Smooth muscle cell (in vitro differentiated cells): Measurements from ENCODE around the gene TNFRSF12A. TPM values are rescaled to one million over a fixed set of nuclear protein-coding genes. Genes with fewer than 3 reads are reported as not detected.

Source experiments
- DNase-seq: peaks from one replicate; lab custom pipeline; 2025; ENCODE audit not compliant: unreplicated experiment; lab: John Stamatoyannopoulos, UW
- H2AFZ ChIP-seq: fragments of 200-600 bp; sonication (generic); 2 replicates; pipeline ENCODE4 v1.6.0; 2016; ENCODE audit warnings: antibody characterized with exemption, low read depth, mild to moderate bottlenecking
- H3F3A ChIP-seq: fragments of 200-600 bp; sonication (generic); 2 replicates; pipeline ENCODE4 v1.6.0; 2017; ENCODE audit warnings: antibody characterized with exemption, low read depth
- H3K27ac ChIP-seq: fragments of 200-600 bp; sonication (generic); 2 replicates; pipeline ENCODE4 v1.5.1; 2016; ENCODE audit warnings: low read depth, mild to moderate bottlenecking
- H3K27me3 ChIP-seq: fragments of 200-600 bp; sonication (generic); 2 replicates; pipeline ENCODE4 v1.6.1; 2016; ENCODE audit warnings: low read depth, mild to moderate bottlenecking
- H3K36me3 ChIP-seq: fragments of 200-600 bp; sonication (generic); 2 replicates; pipeline ENCODE4 v1.5.1; 2016; ENCODE audit warnings: low read depth
- H3K4me1 ChIP-seq: fragments of 200-600 bp; sonication (generic); 2 replicates; pipeline ENCODE4 v1.5.1; 2016; ENCODE audit warnings: low read depth
- H3K4me2 ChIP-seq: fragments of 200-600 bp; sonication (generic); 2 replicates; pipeline ENCODE4 v1.6.0; 2016; ENCODE audit warnings: mild to moderate bottlenecking
- H3K4me3 ChIP-seq: fragments of 200-600 bp; sonication (generic); 2 replicates; pipeline ENCODE4 v1.5.1; 2016; ENCODE audit warnings: mild to moderate bottlenecking
- H3K79me2 ChIP-seq: fragments of 200-600 bp; sonication (generic); 2 replicates; pipeline ENCODE4 v1.6.0; 2016; ENCODE audit warnings: low read depth, mild to moderate bottlenecking
- H3K9ac ChIP-seq: fragments of 200-600 bp; sonication (generic); 2 replicates; pipeline ENCODE4 v1.6.0; 2016; ENCODE audit warnings: low read depth
- H3K9me3 ChIP-seq: fragments of 200-600 bp; sonication (generic); replicated peaks from 2 replicates; pipeline ENCODE4 v1.5.1; 2016; ENCODE audit warnings: low read depth
- H4K20me1 ChIP-seq: fragments of 200-600 bp; sonication (generic); 2 replicates; pipeline ENCODE4 v1.6.0; 2016; ENCODE audit warnings: low read depth
- CTCF ChIP-seq: fragments of 200-600 bp; sonication (generic); IDR thresholded peaks from 2 replicates; pipeline ENCODE4 v1.5.1; 2017; ENCODE audit warnings: borderline replicate concordance, mild to moderate bottlenecking, antibody characterized with exemption; ENCODE audit not compliant: insufficient read depth, poor library complexity, severe bottlenecking
- WGBS: methylation state at CpG from one replicate; pipeline ENCODE4 v1.1.7; 2016; ENCODE audit warnings: low lambda C conversion rate; 5-methylcytosine and 5-hydroxymethylcytosine counted together
- polyA plus RNA-seq: library from polyadenylated mRNA; unstranded; fragments of >200 nt; fragmentation: Nextera tagmentation; extraction: Ambion mirVana; gene quantifications from 2 replicates; pipeline ENCODE4 v1.2.1, GENCODE V29; 2016
- total RNA-seq: library from RNA; depleted of rRNA; stranded (reverse); fragments of >200 nt; gene quantifications from 2 replicates; pipeline ENCODE4 v1.2.3, GENCODE V29; 2014

TNFRSF12A gene
- total and polyA plus RNA-seq, 2 experiments from 2014 or later, result 219 to 386 TPM

- Histone ChIP-seq H3K4me3 (no peak overlapping the region), H3K36me3 (no peaks in the 10 kb centered on the region), H3K9me3 (no peaks in the 10 kb centered on the region), H3K27me3 (peaks cover 45% of the 10 kb centered on the region), H3K4me1 (peaks cover 31% of the 10 kb centered on the region), H3K9ac (no peak overlapping the region), H3K79me2 (no peaks in the 10 kb centered on the region), H4K20me1 (peaks cover 4% of the 10 kb centered on the region), H3K27ac (no peak overlapping the region), H2AFZ (no peak overlapping the region), H3K4me2 (no peak overlapping the region), H3F3A (peaks cover 16% of the 10 kb centered on the region)
- DNase-seq, result no peak
- no peak for TF ChIP-seq CTCF
- 74% methylated on average over 12 of the region's 12 CpGs for WGBS
Observed at GRCh38 chr16:3013998-3014690, 6.0 kb upstream of the TNFRSF12A start.

GRCh38 chr16:3014971-3015370, 5.2 kb upstream of the TNFRSF12A start:
- Histone ChIP-seq H3K4me1 (peaks cover 23% of the 10 kb centered on the region), H2AFZ (no peak overlapping the region)
- 95% methylated on average over 6 of the region's 6 CpGs for WGBS

GRCh38 chr16:3015865-3016521, 4.2 kb upstream of the TNFRSF12A start:
- Histone ChIP-seq H3K9me3 (no peaks in the 10 kb centered on the region), H2AFZ (no peak overlapping the region), H3K36me3 (no peaks in the 10 kb centered on the region), H3K9ac (no peak overlapping the region), H3F3A (peaks cover 16% of the 10 kb centered on the region), H3K4me2 (no peak overlapping the region), H3K79me2 (no peaks in the 10 kb centered on the region), H3K27me3 (peaks cover 34% of the 10 kb centered on the region), H3K4me1 (peaks cover 20% of the 10 kb centered on the region), H4K20me1 (peaks cover 5% of the 10 kb centered on the region), H3K4me3 (no peak overlapping the region), H3K27ac (no peak overlapping the region)
- TF ChIP-seq CTCF, result no peak
- 77% methylated on average over 13 of the region's 13 CpGs for WGBS
- DNase-seq, result no peak

More at GRCh38 chr16:3014971-3015370, 5.2 kb upstream of the TNFRSF12A start:
- no peak for TF ChIP-seq CTCF
- H3K27me3 ChIP-seq, result peaks cover 37% of the 10 kb centered on the region
- no peak overlapping the region for H3K9ac ChIP-seq
- H3K9me3 ChIP-seq, result no peaks in the 10 kb centered on the region
- no peaks in the 10 kb centered on the region for H3K79me2 ChIP-seq
- peaks cover 4% of the 10 kb centered on the region for H4K20me1 ChIP-seq
- H3F3A ChIP-seq, result peaks cover 16% of the 10 kb centered on the region
- DNase-seq, result no peak
- no peak overlapping the region for H3K4me2 ChIP-seq
- H3K4me3 ChIP-seq, result no peak overlapping the region
- H3K27ac ChIP-seq, result no peak overlapping the region
- H3K36me3 ChIP-seq, result no peaks in the 10 kb centered on the region

GRCh38 chr16:3017344-3017743, 2.8 kb upstream of the TNFRSF12A start:
- Histone ChIP-seq H3K27me3 (peaks cover 22% of the 10 kb centered on the region), H3K4me3 (peak overlapping the region; percentile 43), H3K9me3 (no peaks in the 10 kb centered on the region), H3K27ac (peak overlapping the region; percentile 40), H3K79me2 (no peaks in the 10 kb centered on the region), H3K4me1 (peaks cover 20% of the 10 kb centered on the region), H3K4me2 (peak overlapping the region; percentile 77), H3K36me3 (no peaks in the 10 kb centered on the region), H3F3A (peaks cover 16% of the 10 kb centered on the region), H2AFZ (no peak overlapping the region), H4K20me1 (peaks cover 10% of the 10 kb centered on the region), H3K9ac (peak overlapping the region; percentile 21)
- 20% methylated on average over 20 of the region's 20 CpGs for WGBS
- DNase-seq, result no peak
- TF ChIP-seq CTCF, result no peak
